ENCODE measurements around the gene TXNIP. TPM values are rescaled to one million over a fixed set of nuclear protein-coding genes. Genes with fewer than 3 reads are reported as not detected.

The TXNIP gene
- polyA plus RNA-seq, 1 donor (not counting 4 experiments of a cell fraction or from before 2014, with no cell fraction given), result 159 TPM

- Histone ChIP-seq H3K4me1 (ENCODE audit: control insufficient read depth, extremely low read depth, insufficient read depth, low read length) (peaks cover 3% of the 10 kb centered on the region), H4K20me1 (ENCODE audit: control insufficient read depth, extremely low read depth, insufficient read depth, low read length) (no peaks in the 10 kb centered on the region), H3K9me3 (ENCODE audit: control insufficient read depth, low read depth, low read length) (no peaks in the 10 kb centered on the region), H3K79me2 (ENCODE audit: control insufficient read depth, insufficient read depth, low read length) (no peaks in the 10 kb centered on the region), H3K4me2 (ENCODE audit: control insufficient read depth, extremely low read depth, insufficient read depth, low read depth, low read length) (no peak overlapping the region), H2AFZ (ENCODE audit: control insufficient read depth, low read length) (no peak overlapping the region), H3K27ac (ENCODE audit: control insufficient read depth, insufficient read depth, low read length) (no peak overlapping the region), H3K36me3 (ENCODE audit: control insufficient read depth in 2 of 2, extremely low read depth in 1 of 2, insufficient read depth in 2 of 2, low read length in 2 of 2) (no peaks in the 10 kb centered on the region), H3K4me3 (ENCODE audit: control insufficient read depth in 2 of 3, extremely low read depth in 1 of 3, insufficient read depth in 2 of 3, low read depth in 1 of 3, low read length in 3 of 3) (no peak overlapping the region), H3K27me3 (ENCODE audit: control insufficient read depth, extremely low read depth, insufficient read depth, low read length) (peaks cover 15% of the 10 kb centered on the region), H3K9ac (ENCODE audit: control insufficient read depth, extremely low read depth, insufficient read depth, low read length) (no peak overlapping the region), H3K9me1 (ENCODE audit: control insufficient read depth, extremely low read depth, insufficient read depth, low read length) (no peaks in the 10 kb centered on the region)
- no peak for DNase-seq (ENCODE audit: low read depth, low spot score)
- dilution Hi-C loops (cut with MboI; ENCODE audit: extremely low pct_ligation_motif_present, low sequenced_read_pairs), result no loop called here
- no peak for FAIRE-seq
- TF ChIP-seq CTCF (optimal IDR thresholded peaks at IDR 0.05 in 1 of 3, IDR thresholded peaks at IDR 0.05 in 1 of 3, conservative IDR thresholded peaks at IDR 0.05 in 1 of 3; ENCODE audit: extremely low read depth in 1 of 3, insufficient read depth in 2 of 3, low read length in 3 of 3) (no peak), EZH2 (IDR thresholded peaks at IDR 0.05; ENCODE audit: low read length) (no peak)
Measured at GRCh38 chr1:146013559-146013922, 17.2 kb upstream of the TXNIP start.

GRCh38 chr1:146012703-146013558, 16.6 kb upstream of the TXNIP start:
- Histone ChIP-seq H3K79me2 (ENCODE audit: control insufficient read depth, insufficient read depth, low read length) (no peaks in the 10 kb centered on the region), H3K4me2 (ENCODE audit: control insufficient read depth, extremely low read depth, insufficient read depth, low read depth, low read length) (peak overlapping the region; percentile 8), H3K27me3 (ENCODE audit: control insufficient read depth, extremely low read depth, insufficient read depth, low read length) (peaks cover 9% of the 10 kb centered on the region), H4K20me1 (ENCODE audit: control insufficient read depth, extremely low read depth, insufficient read depth, low read length) (no peaks in the 10 kb centered on the region), H3K9ac (ENCODE audit: control insufficient read depth, extremely low read depth, insufficient read depth, low read length) (no peak overlapping the region), H3K4me1 (ENCODE audit: control insufficient read depth, extremely low read depth, insufficient read depth, low read length) (peaks cover 3% of the 10 kb centered on the region), H3K36me3 (ENCODE audit: control insufficient read depth in 2 of 2, extremely low read depth in 1 of 2, insufficient read depth in 2 of 2, low read length in 2 of 2) (no peaks in the 10 kb centered on the region), H3K4me3 (ENCODE audit: control insufficient read depth in 2 of 3, extremely low read depth in 1 of 3, insufficient read depth in 2 of 3, low read depth in 1 of 3, low read length in 3 of 3) (no peak overlapping the region), H2AFZ (ENCODE audit: control insufficient read depth, low read length) (no peak overlapping the region), H3K9me3 (ENCODE audit: control insufficient read depth, low read depth, low read length) (no peaks in the 10 kb centered on the region), H3K27ac (ENCODE audit: control insufficient read depth, insufficient read depth, low read length) (no peak overlapping the region), H3K9me1 (ENCODE audit: control insufficient read depth, extremely low read depth, insufficient read depth, low read length) (no peaks in the 10 kb centered on the region)
- FAIRE-seq (peak; percentile 80), DNase-seq (ENCODE audit: low read depth, low spot score) (no peak)
- TF ChIP-seq CTCF (optimal IDR thresholded peaks at IDR 0.05 in 1 of 3, IDR thresholded peaks at IDR 0.05 in 1 of 3, conservative IDR thresholded peaks at IDR 0.05 in 1 of 3; ENCODE audit: extremely low read depth in 1 of 3, insufficient read depth in 2 of 3, low read length in 3 of 3) (peak; percentile 46 to 78 (median 60)), EZH2 (IDR thresholded peaks at IDR 0.05; ENCODE audit: low read length) (no peak)
- dilution Hi-C loops (cut with MboI; ENCODE audit: extremely low pct_ligation_motif_present, low sequenced_read_pairs), result no loop called here

Data from keratinocyte (primary cell).